GM19351 (cell line): ENCODE data around the gene AUTS2.

Experiments
- ATAC-seq: cut with Tn5 transposase; IDR thresholded peaks from one replicate; pipeline ENCODE4 v1.9.1; 2021; ENCODE audit warnings: mild to moderate bottlenecking, moderate library complexity; ENCODE audit not compliant: unreplicated experiment

AUTS2 gene

DNA sequence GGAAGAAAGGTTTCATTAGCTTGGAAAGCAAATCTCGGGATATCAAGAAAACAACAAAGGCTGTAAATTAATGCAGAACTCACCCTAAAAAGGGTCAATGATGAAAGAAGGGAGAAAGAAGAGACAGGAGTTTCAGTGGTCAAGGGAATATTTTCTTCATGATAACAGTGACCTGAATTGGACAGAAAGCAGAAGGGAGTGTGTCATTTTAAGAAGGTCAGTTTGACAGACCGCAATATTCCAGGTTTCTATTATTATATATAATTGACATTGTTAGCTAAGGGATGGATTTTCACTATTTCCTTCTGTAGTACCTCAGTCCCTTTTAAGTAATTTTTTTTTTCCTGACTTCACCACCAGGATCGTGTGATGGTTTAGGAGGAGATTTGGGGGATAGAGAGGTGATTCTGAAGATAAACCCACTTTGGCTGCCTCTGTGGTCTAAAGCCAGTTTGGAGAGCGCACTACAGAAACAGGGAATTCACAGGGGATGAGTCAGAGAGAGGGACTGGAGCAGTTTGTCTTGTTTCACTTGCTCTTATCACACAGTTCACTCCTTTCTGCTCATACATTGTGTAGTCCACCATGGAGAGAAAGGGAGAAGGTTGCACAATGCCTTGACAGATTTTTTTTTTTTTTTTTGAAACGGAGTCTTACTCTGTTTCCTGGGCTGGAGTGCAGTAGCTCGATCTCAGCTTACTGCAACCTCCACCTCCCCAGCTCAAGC is 417.9 kb downstream of the AUTS2 start:
- no peak for ATAC-seq

DNA sequence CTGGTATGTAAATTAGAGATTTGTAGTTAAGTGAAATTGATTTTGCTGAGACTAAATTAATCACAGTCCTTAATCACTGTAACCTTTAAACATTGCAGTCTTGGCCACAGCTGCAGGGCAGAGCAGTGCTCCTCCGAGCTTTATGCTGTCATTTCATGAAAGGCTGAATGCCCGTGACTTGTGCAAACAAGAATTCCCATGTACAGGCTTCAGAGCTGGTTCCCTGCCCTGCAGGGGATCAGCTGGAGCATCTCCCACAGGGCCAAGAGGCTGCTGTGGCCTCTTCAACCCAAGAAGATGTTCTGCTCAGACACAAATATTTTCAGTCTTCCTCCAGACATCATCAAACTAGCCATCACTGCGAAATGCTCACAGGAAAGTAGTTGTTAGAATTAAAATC is 419.1 kb downstream of the AUTS2 start:
- ATAC-seq = no peak

DNA sequence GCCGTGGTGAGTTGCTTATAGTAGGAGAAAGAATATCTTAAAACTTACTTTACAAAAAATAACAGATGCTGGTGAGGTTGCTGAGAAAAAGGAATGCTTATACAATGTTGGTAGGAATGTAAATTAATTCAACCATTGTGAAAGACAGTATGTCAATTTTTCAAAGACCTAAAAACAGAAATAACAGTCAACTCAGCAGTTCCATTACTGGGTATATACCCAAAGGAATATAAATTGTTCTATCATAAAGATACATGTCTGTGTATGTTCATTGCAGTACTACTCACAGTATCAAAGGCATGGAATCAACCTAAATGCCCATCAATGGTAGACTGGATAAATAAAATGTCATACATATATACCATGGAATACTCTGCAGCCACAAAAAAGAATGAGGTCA is 420.4 kb downstream of the AUTS2 start:
- ATAC-seq = no peak

DNA sequence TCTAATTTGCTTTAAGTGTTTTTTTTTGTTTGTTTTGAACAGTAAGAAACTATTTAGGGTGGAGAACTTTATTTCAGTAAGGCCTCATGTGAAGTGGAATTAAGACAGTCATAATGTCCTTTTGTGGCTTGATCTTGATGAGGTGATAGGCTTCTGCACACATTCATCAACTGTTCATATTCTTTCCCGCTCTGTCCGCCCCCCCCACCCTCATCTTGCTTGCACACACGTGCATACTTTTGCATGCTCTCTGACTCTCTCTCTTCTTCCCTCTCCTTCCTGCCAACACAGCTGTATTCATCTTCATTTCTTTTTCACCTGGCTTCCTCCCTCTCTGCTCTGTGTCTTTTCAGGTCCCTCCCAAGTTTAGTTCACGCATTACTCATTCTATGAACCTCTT is 429.6 kb downstream of the AUTS2 start:
- ATAC-seq = no peak

DNA sequence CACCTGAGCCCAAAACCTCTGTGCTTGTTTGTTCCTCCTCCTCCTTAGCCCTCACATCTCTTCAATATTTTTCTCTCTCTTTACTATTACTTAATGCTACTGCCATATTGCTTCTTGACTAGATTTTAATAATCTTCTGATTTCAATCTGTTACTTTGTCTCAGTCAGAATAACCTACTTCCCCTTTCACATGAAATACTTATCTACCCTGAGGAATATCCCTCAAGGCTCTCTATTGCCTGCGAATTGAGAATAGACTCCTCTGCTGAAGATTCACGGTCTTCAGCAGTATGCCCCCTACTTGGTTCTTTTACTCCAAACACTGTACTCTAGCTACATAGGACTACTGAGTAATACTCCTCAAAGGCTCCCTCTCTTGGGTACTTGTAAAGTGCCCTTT is 430.3 kb downstream of the AUTS2 start:
- no peak for ATAC-seq

DNA sequence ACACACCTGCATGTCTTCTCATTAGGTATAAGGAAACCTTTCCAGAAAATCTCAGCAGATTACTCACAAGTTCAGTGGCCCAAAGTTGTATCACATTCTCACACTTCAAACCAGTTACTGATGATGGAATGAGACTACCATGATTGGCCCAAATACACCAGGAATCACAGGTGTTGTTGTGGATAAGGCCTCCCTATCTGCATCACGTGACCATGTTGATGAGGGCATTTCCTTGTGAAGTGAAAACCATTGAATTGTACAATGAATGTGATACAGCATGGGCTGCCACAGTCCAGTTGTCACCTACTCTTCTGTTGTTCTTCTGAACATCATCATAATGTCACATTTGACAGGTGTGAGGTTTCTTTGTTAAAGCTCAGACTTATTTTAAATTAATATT is 431.7 kb downstream of the AUTS2 start:
- no peak for ATAC-seq

DNA sequence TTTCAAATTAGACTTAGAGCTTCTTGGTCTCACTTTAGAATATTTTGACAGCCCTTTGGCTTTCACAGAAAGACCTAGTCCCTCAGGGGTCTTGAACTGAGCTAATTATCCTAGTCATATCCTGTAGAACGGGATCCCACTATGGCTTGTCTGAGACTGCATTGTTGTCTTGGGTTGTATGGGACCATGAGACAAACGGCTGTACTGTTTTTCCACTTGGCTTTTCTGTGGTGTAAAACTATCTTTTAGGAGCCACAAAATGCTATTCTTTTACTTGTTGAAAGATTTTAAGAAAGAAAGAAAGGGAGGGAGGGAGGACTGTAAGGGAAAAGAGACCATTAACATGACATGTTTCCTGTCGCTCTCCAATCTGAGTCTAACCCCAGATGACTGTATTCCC is 432.5 kb downstream of the AUTS2 start:
- no peak for ATAC-seq

DNA sequence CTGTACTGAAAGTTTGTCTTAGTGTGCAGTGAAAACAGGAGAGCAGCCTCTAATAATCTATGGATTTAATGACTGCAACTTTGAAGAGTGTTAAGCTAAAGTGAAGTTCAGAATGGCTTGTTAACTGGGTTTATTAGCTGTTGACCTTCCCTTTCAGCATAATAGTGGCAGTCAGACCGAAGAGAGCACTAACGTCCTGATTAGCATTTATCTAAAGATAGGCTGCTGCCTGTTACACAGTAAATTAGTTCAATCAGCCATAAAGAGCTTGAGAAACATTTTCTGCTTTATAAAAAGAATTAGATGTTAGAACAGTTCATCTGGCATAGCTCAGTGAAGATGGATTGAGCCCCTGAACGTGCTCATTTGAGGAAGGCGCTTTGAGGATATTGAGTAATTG is 433.0 kb downstream of the AUTS2 start:
- ATAC-seq = no peak

DNA sequence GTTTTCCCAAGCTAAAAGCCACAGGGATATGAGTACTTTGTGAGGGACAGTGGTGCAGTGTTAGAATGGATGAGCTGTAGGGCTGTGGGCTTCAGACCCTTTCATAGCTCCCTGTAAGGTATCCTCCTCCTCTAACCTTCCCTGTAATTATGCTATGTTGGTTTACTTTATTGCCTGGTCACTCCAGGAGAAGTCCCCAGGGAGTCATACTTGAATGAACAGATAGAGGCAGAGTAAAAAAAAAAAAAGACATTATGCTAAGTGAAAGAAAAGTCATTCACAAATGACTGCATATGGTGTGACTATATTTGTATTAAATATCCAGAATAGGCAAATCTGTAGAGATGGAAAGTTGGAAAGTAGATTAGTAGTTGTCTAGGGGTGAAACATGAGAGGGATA is 434.4 kb downstream of the AUTS2 start:
- no peak for ATAC-seq

DNA sequence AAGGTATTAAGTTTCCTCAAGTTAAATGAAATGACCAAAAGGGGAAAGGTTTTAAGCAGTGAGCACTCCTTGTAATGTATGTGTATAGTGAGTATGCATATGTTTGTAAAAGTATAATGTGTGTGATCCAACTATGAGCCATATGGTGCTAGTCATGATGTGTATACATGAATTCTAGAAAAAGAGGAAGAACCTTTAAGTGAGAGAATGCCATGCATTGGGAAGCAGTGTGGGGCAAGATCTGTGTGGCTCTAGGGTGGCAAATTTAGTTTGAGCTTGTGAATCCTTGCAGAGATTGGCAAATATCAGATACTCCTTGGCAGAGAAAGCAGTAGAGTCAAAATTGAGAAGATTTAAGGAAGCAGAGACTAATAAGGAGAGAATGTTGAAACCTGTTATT is 435.0 kb downstream of the AUTS2 start:
- no peak for ATAC-seq

DNA sequence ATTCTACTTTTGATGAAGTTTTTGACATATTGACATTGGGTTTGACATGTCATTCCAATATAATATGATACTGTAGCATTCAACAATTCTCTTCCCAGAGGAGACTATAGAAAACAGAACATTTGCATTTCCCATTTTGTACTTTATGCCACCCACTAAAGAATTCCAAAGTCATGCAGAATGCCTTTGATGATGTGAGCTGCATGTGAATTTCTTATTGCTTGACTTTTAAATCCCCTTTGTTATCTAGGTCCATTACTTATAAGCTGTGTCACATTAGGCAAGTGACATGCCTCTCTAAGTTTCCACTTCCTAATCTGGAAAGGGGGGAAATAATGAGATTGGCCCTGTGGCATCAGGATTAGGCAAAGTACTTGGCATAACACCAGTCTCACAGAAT is 436.7 kb downstream of the AUTS2 start:
- no peak for ATAC-seq

DNA sequence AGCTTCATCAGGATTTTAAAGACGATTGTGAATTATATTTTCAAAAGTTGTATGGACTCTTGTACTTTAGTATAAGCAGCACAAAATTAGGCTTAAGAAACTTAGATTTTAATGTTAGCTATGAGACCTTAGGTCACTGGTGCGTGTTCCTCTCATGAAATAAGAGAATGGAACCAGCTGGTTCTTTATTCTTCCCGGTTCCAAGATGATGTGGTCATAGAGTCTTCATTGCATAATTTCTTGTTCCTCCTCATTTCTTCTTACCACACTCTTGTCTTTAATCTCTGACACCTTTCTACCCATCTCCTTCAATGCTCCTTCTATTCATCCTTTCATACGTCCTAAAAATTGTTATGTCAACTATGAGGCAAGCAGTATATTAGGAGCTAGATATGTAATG is 437.2 kb downstream of the AUTS2 start:
- no peak for ATAC-seq

DNA sequence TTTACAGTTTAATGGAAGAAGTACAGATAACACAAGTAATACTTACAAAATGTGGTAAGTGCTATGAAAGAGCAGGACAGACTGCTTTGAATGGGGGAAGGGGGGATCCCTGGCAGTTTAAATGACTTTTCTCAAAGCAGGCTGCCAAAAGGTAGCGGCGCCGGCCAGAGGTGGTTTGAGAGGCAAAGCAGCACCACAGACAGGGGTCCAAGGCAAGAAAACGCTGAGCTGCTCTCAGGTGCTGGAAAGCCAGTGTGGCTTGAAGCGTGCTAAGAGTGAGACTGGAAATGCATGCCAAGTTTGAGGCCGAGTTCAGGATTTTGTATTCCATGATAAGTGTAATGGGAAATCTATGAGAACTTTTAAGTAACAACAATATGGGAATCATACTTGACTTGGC is 437.7 kb downstream of the AUTS2 start:
- ATAC-seq = no peak

DNA sequence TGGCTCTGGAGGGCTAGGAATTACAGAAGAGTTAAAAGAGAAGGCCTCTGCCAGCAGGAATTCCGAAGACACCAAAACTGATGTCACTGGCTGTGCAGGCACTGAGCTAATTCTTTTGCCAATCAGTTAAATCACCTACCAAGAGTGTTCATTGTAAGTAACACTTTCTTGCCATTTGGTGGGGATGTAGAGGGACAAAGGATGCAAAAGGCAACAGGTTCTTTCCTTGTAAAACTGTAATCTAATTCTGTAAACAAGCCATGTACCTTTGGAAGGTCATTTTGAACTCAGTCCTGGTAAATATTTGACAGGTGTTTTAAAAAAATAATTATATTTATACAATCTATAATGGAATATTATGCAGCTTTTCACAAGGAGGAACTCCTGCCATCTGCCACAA is 438.4 kb downstream of the AUTS2 start:
- ATAC-seq = no peak

DNA sequence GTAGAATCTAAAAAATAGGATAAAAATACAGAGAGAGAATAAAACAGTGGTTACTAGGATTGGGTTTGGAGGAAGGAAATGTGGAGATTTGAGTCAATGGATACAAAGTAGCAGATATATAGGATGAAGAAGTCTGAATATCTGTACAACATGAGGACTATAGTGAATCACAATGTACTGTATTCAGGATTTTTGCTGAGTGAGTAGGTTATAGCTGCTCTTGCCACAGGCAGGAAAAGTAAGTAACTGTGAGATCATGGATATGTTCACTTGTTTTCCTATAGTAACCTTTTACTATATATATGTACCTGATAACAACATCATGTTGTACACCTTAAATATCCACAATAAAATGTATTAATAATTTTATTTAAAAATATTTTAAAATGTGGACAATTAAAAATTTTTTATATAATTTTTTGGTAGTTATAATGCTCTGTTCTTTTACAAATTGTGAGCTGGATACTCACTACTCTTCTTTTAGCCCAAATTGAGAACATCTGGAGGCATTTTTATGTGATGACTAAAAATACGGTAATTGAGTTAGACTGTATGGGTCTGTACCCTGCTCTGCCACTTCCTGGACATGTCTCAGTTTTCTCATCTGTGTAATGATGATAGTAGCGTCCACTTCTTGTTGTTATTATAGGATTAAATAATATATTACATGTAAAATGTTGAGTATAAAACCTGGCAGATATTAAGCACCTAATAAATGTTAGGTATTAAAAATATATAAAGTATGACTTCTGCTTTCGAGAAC is 439.1 kb downstream of the AUTS2 start:
- ATAC-seq = no peak

DNA sequence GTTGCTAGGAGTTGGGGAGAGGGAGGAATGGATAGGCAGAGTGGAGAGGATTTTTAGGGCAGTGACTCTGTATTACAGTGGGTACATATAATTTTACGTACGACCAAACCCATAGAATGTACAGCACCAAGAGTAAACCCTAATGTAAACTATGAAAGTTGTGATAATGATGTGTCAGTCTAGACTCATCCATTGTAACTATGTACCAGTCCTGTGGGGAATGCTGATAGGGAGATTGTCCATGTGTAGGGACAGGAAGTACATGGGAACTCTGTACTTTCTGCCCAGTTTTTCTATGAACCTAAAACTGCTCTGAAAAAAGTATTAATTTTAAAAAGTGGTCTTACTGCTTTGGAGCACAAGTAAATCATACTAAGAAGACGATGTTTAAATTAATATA is 441.8 kb downstream of the AUTS2 start:
- no peak for ATAC-seq

DNA sequence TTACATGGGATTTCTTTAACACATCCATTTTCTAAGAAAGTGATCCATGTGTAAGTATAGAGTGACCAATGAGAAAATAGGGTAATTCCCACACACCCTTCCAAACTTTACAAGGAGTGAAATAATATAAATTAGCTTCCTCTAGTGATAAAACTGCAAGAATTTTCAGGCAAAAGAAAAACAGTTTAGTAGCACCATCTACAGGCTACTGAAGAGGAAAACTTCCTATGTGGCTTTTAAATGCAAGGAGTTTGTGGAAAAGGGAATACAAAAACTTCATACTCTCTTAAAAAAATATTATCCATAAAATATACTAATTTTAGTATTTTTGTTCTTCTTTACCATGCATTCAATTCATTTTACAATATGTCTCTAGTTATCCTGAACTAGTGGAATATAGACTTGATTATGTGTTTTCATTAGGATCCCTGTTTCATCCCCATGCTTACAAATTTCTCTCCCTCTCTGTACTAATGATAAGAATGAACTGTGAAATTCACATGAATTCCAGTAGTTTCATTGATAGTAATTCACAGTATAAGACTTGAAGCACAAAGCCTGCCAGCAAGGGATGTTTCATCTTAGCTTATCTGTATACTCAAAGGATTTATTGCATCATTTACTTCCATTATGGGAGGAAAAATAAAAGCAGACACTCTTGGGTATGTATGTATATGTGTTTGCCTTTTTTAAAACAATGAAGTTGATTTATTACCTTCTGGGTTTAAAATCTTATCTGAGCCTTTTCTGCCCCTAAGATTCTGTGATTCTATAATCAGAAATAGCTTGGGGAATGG is 442.9 kb downstream of the AUTS2 start:
- no peak for ATAC-seq

DNA sequence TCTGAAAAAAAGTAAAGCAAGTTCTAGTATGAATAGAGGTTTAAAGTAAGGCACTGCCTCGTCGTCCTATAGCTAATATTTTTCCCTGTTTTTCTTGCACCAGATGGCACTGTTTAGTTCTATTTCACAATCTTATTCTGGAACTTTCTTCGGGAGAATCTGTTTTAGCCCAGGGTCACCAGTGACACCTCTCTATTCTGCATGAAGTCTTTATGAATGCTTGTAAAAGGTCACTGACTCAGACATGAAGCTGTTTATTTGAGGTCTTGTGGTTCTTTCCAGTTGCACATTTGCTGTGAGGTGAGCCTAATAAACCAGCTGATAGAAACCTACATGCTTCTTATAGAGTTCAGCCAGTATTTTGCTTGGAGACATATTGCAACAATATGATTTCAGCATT is 444.3 kb downstream of the AUTS2 start:
- ATAC-seq = no peak

DNA sequence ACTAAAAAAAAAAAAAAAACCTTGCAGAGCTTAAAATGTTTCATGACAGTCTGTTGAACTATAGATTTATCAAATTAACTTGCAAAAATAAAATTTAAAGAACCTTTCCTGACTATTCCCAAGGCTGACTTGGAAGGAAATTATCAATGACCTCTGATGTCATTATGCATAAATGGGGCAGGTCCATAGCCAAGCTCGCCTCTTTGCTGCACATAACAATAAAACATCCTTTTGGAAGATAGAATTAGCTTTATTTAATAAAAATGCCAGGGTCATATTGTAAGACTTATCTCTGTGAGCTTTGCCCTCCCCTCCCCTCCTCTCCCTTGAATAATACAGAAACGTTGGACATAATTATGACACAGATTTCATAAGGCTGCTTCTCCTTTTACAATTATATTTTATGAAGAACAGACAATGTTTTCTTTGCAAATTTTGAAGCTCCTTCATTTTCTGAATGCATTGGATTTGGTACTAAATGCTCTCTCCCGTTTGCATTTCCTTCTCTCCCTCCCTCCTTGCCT is 444.8 kb downstream of the AUTS2 start:
- no peak for ATAC-seq

DNA sequence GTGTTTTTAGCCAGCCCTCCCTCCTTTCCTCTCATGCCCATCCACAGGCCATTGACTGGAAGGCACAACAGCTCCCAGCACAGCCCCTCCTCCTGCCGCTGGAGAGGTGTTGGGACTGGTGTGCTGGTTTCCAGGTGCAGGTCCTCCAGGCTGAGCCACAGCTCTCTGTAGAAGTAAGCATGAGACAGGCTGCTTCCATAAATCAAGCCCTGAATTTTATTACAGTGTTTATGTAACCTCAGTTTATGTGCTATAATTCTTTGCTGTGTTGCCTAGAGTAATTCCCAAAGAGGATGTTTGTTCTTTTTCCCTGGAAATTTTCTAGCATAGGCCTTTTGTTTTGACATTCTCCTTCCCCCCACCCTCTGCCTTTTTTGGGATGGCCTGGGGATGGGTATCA is 445.8 kb downstream of the AUTS2 start:
- no peak for ATAC-seq

DNA sequence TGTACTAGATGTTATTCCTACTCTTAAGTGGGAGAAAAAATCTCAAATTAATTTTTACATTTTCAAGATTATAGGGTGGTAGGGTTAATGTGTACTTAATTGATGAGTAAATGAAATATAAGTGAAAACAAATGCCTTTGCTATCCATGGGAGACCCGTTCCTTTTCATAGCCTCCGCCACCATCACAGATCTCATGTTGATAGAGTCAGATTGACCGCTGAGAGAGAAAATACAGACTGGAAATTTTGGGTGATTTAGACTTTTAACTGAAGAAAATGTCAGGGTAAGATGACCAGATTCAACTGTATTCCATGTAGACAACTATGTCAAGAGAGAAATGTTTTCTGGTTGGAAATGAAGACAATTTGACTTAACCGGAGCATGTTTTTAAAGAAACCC is 446.2 kb downstream of the AUTS2 start:
- no peak for ATAC-seq

DNA sequence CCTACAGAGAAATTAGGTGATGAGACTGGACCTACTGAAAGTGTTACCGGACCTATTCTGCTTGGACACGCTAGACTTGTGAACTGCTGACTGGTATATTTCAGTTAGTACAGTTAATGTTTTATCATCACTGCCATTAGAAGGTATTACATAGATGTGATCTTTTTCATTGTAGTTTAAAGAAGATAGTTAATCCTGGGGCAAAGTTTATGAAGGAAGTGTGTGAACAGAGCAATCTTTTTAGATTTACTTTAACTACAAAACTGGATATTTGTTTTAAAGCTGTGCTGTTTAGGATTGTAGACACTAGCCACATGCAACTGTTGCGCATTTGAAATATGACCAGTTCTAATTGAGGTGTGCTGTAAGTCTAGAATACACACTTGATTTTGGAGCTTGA is 446.7 kb downstream of the AUTS2 start:
- ATAC-seq = no peak
